NOMO-1 treated with DMSO at 0.1 percent for 48 hours (cell line): ENCODE results near the gene ZNF396.

Source experiments
- DNase-seq: peaks from one replicate; lab custom pipeline; 2025; ENCODE audit not compliant: unreplicated experiment; lab: John Stamatoyannopoulos, UW

ZNF396 gene

DNA sequence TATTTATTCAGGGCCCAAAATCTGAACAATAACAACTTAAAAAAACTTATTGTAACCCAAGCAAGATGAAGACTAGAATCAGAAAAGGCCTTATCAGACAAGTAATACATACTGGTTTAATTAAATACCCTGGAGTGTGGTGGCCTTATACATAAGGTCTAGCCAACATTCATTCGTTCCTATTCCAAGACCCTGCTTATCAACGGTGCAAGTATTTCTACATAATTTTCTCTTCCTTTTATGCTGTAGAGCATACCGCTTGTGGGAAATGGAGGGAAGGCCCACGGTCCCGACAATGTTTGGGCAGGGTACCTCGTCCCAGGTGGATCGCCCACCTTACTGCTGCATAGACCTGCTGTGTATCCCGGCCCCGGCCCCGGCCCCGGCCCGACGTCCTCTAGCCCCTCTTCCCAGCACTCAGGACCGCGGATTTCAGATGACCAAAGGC is 33.6 kb downstream of the ZNF396 start:
- DNase-seq: no peak

DNA sequence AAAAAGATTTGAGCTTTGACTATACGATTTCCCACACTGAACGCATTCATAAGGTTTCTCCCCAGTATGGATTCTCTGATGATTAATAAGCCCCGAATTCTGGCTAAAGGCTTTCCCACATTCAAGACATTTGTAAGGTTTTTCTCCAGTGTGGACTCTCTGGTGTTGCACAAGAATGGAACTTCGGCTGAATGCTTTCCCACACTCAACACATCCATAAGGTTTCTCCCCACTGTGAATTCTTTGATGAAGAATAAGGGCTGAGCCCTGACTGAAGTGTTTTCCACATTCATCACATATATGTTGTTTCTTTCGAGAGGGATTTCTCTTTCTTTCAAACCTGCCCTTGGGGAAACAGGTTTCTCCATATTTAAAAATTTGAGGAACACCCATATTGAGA is 39.9 kb downstream of the ZNF396 start:
- no peak for DNase-seq

DNA sequence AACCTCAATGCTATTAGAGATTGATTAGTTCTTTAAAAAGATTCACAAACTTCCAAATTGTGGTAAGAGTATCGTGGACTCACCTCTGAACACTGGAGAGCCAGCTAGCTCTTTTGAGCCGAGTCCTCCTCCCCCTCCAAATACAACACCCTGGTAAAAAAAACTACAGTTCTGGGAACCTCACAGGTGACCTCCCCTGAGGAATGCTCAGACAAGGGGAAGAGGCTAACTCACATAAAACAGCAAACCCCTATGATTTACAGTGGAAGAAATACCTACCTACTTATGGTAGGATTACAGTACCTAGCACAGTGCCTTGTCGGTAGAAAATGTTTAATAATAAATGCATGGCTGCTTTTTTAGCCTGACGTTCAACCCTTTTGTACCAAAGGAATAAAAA is 41.3 kb downstream of the ZNF396 start:
- DNase-seq: no peak

DNA sequence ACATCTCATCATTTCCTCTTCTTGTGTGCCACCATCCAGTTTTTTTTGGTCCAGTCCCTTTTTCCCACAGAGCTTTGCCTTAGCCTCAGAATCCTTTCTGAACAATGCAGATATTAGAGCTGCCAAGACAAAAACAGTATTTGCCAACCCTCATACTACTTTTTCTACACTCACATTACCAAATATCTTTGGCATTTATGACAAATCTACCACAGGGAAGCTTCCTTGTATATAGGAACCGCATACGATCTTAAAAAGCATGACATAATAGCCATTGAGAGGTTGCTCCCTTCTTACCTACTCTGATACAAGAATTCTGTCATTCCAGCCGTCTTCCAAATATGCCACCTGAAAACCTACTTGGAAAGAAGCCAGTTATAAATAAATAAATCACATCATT is 42.3 kb downstream of the ZNF396 start:
- no peak for DNase-seq

DNA sequence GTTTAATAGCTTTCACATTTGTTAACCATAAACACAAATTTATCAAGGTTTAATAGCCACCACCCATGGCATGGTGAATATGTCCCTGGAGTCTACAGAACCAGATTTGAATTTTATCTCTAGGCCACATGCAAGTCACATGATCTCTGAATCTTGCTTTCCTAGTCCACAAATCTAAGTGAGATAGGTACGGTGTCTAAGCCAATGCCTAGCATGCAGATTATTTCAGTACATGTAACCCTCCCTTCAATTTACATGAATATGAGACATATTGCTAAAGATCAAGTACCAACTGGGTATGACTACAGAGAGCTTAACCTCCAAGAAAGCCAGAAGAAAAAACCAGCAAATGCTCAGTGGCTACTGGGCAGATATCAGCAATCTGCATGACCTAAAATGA is 42.9 kb downstream of the ZNF396 start:
- DNase-seq: no peak

DNA sequence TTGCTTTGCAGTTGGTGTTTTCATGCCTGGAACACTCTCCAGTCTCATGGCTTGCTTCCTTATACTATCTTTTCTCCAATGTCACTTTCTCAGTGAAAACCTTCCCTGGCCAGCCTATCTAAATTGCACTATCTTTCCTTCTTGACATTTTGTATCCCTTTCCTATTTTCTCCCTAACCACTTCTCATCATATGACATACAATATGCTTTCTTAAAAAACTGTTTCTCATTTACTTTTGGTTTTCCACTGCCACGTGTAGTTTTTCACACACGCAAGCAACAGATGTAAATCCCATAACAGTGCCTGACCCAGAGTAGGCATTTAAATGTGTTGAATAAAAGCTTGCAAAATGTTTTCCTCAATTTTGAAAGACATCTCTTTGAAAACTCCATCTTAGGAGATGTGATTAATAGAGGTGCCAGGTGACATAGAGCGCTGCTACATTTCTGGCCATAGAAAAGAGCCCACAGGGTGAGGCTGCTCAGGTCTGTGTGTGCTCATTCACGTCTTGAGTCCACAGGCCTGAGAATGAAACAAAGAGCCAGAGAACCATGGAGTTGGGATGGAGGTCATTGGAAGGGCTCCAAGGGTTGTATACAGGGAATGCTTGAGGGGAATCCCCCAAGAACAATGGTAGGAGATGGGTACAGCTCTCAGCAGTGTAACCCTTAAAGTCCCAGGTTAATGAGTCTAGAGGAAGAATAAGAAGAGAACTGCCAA is 45.6 kb downstream of the ZNF396 start:
- DNase-seq: no peak

DNA sequence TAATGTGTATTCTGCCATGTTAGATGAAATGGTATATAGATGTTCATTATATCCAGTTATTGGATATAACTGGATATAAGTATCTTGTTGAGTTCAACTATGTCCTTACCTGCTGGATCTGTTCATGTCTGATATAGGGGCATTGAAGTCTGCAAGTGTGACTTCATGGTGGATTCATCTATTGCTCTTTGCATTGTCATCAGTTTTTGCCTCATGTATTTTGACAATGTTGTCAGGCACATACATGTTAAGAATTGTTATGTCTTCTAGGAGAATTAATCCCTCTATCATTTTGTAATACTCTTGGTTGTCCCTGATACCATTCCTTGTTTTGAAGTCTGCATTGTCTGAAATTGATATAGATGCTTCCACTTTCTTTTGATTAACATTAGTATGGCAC is 48.3 kb downstream of the ZNF396 start:
- DNase-seq: no peak

DNA sequence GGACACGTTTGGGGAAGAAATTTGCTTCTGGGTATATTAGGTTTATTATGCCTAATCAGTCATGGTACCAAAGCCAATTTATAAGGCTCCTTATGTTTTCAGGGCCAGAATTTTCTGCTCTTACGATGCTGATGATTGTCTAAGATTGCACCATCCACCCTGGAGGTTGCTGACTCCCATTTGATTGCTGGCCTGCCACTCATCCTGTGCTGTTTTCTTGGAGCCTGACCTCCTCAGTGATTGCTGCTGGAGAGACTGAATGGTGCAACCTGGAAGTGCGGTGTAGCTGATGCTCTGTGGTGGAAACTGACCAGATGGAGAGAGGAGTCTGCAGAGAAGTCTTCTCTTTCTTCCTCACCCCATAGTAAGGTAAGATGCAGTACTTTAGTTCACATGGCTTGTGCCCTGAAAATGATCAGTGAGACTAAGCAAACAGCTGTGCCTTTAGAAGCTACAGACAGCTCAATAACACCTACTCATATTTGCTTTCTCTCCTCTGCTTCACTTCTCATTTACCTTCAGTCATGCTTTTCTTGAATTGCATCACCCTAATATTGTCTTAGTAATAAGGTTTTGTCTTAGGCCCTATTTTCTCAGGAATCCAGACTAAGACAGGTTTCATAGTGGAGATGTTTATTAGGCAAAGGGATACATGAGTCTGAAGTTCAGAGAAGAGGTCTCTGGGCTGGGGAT is 50.3 kb downstream of the ZNF396 start:
- DNase-seq: no peak

DNA sequence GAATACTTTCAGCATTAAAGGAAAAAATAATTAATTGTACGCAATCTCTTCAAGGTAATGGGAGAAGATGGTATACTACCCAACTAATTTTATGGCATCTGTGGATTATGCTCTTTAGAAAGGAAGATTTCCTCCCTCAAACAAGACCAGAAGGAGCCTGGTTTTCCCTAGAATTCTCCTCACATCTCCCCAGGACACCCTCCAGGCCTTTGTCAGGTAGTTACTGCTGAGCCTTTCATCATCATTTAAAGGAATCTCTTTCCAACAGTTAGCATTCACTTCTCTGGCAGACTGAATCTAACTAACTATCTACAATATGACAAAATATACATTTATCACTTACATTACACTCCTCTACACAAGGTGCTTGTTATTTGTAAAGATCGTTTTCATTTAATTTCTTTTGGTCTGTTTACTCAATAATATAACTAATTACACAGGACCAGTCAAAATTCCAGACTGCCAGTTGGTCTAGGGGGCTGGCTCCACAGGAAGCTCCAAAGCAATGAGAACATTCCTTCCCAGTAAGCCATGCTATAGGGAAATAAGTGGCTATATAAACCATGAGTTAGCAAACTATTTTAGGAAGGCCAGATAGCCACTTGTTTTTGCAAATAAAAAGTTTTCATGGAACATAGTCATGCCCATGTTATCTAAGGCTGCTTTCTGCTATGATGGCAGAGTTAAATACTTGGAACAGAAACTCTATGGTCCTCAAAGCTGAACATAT is 52.0 kb downstream of the ZNF396 start:
- DNase-seq: no peak

DNA sequence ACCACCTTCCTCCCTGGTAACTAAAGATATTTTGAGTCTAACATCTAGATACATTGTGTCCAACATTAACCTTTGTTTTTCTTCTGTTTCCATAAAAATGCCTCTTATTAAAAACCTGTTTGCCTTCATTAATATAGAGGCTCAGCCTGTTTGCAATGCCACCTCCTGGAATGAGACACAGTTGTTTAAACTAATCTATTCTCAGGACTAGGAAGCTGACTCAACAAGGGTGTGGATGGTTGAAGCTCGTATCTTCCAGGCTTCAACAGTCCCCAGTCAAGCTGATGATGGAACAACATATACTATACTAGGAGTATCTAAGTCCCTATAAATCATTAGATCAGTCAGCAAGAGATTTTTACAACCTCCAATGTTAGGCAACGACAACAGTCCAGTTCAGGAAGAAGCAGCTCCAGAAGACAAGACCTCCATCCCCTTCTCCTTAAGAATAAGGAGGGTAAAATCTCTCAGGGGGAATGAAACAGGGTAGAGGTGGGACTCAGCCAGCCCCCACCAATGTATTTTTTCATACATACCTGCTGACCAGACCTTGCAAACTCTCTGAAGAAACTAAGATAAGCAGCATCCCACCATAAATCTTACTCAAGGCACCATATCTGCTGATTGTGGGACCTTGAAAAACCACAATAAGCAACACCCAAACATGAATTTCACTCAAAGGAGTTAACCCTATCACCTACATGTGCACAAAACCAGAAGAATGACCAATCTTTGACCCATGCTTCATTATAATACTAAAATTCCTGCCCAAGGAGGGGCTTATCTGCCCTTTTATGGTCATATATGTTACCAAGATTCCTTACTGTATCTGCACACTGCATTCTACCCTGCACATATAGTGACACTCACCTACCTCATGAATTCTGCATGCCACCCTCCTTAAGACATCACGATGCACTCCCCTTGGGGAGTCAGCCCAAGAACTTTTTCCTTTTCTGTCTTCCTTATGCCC is 54.4 kb downstream of the ZNF396 start:
- no peak for DNase-seq
